Measurements from ENCODE around the gene SLC39A11. TPM values are rescaled to one million over a fixed set of nuclear protein-coding genes. Genes with fewer than 3 reads are reported as not detected.

Gene SLC39A11
- total RNA-seq, 1 experiment from 2014 or later: 18.9 TPM

DNA sequence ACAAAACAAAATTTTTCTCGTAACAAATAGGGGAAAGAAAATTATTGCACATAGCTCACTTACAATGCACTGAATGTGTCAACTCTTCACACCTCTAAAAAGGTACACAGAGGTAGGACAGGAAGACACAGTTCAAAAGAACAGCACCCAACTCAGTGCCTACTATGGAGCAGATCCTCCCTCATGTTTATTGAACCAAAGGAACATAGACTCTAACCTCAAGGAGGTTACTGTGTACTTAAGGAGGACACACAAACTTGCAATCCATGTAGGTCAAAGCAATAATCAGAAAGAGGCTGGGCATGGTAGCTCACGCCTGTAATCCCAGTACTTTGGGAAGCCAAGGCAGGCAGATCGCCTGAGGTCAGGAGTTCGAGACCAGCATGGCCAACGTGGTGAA, 50.3 kb downstream of the SLC39A11 start:
- no peak for ATAC-seq
- TF ChIP-seq NR2C2 (CRISPR knock-in tag; IDR thresholded peaks at IDR 0.05) (no peak), ZBTB21 (CRISPR knock-in tag; IDR thresholded peaks at IDR 0.05; ENCODE audit: borderline replicate concordance) (no peak), FOXK1 (CRISPR knock-in tag; IDR thresholded peaks at IDR 0.05) (no peak), MXD4 (CRISPR knock-in tag; IDR thresholded peaks at IDR 0.05; ENCODE audit: borderline replicate concordance) (no peak), ZNF423 (CRISPR knock-in tag; IDR thresholded peaks at IDR 0.05) (no peak), PRRX2 (CRISPR knock-in tag; IDR thresholded peaks at IDR 0.05) (no peak), GRHL2 (CRISPR knock-in tag; IDR thresholded peaks at IDR 0.05; ENCODE audit: insufficient replicate concordance, severe bottlenecking) (no peak), NFATC4 (CRISPR knock-in tag; IDR thresholded peaks at IDR 0.05) (no peak), NFE2L1 (CRISPR knock-in tag; IDR thresholded peaks at IDR 0.05) (no peak), SMAD4 (CRISPR knock-in tag; IDR thresholded peaks at IDR 0.05) (no peak)
- TF ChIP-seq, protein P1, sequence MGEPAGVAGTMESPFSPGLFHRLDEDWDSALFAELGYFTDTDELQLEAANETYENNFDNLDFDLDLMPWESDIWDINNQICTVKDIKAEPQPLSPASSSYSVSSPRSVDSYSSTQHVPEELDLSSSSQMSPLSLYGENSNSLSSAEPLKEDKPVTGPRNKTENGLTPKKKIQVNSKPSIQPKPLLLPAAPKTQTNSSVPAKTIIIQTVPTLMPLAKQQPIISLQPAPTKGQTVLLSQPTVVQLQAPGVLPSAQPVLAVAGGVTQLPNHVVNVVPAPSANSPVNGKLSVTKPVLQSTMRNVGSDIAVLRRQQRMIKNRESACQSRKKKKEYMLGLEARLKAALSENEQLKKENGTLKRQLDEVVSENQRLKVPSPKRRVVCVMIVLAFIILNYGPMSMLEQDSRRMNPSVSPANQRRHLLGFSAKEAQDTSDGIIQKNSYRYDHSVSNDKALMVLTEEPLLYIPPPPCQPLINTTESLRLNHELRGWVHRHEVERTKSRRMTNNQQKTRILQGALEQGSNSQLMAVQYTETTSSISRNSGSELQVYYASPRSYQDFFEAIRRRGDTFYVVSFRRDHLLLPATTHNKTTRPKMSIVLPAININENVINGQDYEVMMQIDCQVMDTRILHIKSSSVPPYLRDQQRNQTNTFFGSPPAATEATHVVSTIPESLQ (CRISPR knock-in tag; IDR thresholded peaks at IDR 0.05): no peak
- TF ChIP-seq, protein P2, sequence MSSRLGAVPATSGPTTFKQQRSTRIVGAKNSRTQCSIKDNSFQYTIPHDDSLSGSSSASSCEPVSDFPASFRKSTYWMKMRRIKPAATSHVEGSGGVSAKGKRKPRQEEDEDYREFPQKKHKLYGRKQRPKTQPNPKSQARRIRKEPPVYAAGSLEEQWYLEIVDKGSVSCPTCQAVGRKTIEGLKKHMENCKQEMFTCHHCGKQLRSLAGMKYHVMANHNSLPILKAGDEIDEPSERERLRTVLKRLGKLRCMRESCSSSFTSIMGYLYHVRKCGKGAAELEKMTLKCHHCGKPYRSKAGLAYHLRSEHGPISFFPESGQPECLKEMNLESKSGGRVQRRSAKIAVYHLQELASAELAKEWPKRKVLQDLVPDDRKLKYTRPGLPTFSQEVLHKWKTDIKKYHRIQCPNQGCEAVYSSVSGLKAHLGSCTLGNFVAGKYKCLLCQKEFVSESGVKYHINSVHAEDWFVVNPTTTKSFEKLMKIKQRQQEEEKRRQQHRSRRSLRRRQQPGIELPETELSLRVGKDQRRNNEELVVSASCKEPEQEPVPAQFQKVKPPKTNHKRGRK (CRISPR knock-in tag; IDR thresholded peaks at IDR 0.05; ENCODE audit: borderline replicate concordance): no peak
- TF ChIP-seq, protein P3, sequence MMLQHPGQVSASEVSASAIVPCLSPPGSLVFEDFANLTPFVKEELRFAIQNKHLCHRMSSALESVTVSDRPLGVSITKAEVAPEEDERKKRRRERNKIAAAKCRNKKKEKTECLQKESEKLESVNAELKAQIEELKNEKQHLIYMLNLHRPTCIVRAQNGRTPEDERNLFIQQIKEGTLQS (CRISPR knock-in tag; conservative IDR thresholded peaks at IDR 0.05): no peak
- TF ChIP-seq, protein P4, sequence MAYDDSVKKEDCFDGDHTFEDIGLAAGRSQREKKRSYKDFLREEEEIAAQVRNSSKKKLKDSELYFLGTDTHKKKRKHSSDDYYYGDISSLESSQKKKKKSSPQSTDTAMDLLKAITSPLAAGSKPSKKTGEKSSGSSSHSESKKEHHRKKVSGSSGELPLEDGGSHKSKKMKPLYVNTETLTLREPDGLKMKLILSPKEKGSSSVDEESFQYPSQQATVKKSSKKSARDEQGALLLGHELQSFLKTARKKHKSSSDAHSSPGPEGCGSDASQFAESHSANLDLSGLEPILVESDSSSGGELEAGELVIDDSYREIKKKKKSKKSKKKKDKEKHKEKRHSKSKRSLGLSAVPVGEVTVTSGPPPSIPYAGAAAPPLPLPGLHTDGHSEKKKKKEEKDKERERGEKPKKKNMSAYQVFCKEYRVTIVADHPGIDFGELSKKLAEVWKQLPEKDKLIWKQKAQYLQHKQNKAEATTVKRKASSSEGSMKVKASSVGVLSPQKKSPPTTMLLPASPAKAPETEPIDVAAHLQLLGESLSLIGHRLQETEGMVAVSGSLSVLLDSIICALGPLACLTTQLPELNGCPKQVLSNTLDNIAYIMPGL (CRISPR knock-in tag; IDR thresholded peaks at IDR 0.05): no peak
- TF ChIP-seq, protein P5, sequence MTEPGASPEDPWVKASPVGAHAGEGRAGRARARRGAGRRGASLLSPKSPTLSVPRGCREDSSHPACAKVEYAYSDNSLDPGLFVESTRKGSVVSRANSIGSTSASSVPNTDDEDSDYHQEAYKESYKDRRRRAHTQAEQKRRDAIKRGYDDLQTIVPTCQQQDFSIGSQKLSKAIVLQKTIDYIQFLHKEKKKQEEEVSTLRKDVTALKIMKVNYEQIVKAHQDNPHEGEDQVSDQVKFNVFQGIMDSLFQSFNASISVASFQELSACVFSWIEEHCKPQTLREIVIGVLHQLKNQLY (CRISPR knock-in tag; IDR thresholded peaks at IDR 0.05): no peak
- TF ChIP-seq, protein P6, sequence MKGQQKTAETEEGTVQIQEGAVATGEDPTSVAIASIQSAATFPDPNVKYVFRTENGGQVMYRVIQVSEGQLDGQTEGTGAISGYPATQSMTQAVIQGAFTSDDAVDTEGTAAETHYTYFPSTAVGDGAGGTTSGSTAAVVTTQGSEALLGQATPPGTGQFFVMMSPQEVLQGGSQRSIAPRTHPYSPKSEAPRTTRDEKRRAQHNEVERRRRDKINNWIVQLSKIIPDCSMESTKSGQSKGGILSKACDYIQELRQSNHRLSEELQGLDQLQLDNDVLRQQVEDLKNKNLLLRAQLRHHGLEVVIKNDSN (CRISPR knock-in tag; IDR thresholded peaks at IDR 0.05): no peak
- TF ChIP-seq, protein P7, sequence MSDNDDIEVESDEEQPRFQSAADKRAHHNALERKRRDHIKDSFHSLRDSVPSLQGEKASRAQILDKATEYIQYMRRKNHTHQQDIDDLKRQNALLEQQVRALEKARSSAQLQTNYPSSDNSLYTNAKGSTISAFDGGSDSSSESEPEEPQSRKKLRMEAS (CRISPR knock-in tag; IDR thresholded peaks at IDR 0.05): no peak
- TF ChIP-seq, protein P8, sequence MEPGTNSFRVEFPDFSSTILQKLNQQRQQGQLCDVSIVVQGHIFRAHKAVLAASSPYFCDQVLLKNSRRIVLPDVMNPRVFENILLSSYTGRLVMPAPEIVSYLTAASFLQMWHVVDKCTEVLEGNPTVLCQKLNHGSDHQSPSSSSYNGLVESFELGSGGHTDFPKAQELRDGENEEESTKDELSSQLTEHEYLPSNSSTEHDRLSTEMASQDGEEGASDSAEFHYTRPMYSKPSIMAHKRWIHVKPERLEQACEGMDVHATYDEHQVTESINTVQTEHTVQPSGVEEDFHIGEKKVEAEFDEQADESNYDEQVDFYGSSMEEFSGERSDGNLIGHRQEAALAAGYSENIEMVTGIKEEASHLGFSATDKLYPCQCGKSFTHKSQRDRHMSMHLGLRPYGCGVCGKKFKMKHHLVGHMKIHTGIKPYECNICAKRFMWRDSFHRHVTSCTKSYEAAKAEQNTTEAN (CRISPR knock-in tag; IDR thresholded peaks at IDR 0.05): no peak
- TF ChIP-seq, protein P9, sequence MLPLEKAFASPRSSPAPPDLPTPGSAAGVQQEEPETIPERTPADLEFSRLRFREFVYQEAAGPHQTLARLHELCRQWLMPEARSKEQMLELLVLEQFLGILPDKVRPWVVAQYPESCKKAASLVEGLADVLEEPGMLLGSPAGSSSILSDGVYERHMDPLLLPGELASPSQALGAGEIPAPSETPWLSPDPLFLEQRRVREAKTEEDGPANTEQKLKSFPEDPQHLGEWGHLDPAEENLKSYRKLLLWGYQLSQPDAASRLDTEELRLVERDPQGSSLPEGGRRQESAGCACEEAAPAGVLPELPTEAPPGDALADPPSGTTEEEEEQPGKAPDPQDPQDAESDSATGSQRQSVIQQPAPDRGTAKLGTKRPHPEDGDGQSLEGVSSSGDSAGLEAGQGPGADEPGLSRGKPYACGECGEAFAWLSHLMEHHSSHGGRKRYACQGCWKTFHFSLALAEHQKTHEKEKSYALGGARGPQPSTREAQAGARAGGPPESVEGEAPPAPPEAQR (CRISPR knock-in tag; IDR thresholded peaks at IDR 0.05): no peak
- H3K36me3 Mint-ChIP-seq: peaks cover 5% of the 10 kb centered on the region
- peaks cover 3% of the 10 kb centered on the region for H3K4me1 Mint-ChIP-seq
- no peak overlapping the region for H3K4me3 Mint-ChIP-seq
- H3K27me3 Mint-ChIP-seq (ENCODE audit: low read depth): no peaks in the 10 kb centered on the region
- H3K9me3 Mint-ChIP-seq: peaks cover 14% of the 10 kb centered on the region
- ChIA-PET CTCF (interaction anchor here (0.6 to 0.8 kb wide), 2 partner anchors 34 to 56 kb away, joined by 3 to 4 read pairs; no protein-coding TSS in a partner anchor), POLR2A (no interaction called here)
- H3K27ac Mint-ChIP-seq: no peak overlapping the region
- DNase-seq (ENCODE audit: low spot score): no peak
